ENCODE results near the gene SLC37A2.
"Not testable (repeated sequence)": the region's sequence is repeated elsewhere in the genome, so short reads cannot be mapped to it uniquely, and the experiment has no call there.

The SLC37A2 gene

GRCh38 chr11:125086633-125087296 lies 23.7 kb downstream of the SLC37A2 start:
- no peaks in the 10 kb centered on the region for H3K36me3 ChIP-seq (ENCODE audit: control insufficient read depth, insufficient read depth, low read length, severe bottlenecking)
- peaks cover 25% of the 10 kb centered on the region for H3K4me1 ChIP-seq (ENCODE audit: control insufficient read depth, insufficient read depth, low read length)
- DNase-seq (ENCODE audit: low read depth), result no peak
- no peaks in the 10 kb centered on the region for H3K27me3 ChIP-seq (replicated peaks; ENCODE audit: control insufficient read depth, insufficient read depth, low read length)
- no peak overlapping the region for H3K4me3 ChIP-seq (ENCODE audit: low read length)
- H3K9me3 ChIP-seq (ENCODE audit: control insufficient read depth, low read length), result no peaks in the 10 kb centered on the region
- no peak overlapping the region for H3K9ac ChIP-seq (ENCODE audit: low read length)

GRCh38 chr11:125088123-125088522 lies 25.0 kb downstream of the SLC37A2 start:
- peaks cover 16% of the 10 kb centered on the region for H3K4me1 ChIP-seq (ENCODE audit: control insufficient read depth, insufficient read depth, low read length)
- DNase-seq (ENCODE audit: low read depth), result no peak
- no peak overlapping the region for H3K9ac ChIP-seq (ENCODE audit: low read length)
- no peak overlapping the region for H3K4me3 ChIP-seq (ENCODE audit: low read length)
- H3K9me3 ChIP-seq (ENCODE audit: control insufficient read depth, low read length), result no peaks in the 10 kb centered on the region
- no peaks in the 10 kb centered on the region for H3K36me3 ChIP-seq (ENCODE audit: control insufficient read depth, insufficient read depth, low read length, severe bottlenecking)
- H3K27me3 ChIP-seq (replicated peaks; ENCODE audit: control insufficient read depth, insufficient read depth, low read length), result no peaks in the 10 kb centered on the region

- Histone ChIP-seq H3K4me1 (ENCODE audit: control insufficient read depth, insufficient read depth, low read length) (peaks cover 11% of the 10 kb centered on the region), H3K36me3 (ENCODE audit: control insufficient read depth, insufficient read depth, low read length, severe bottlenecking) (no peaks in the 10 kb centered on the region), H3K4me3 (ENCODE audit: low read length) (no peak overlapping the region), H3K9ac (ENCODE audit: low read length) (no peak overlapping the region), H3K9me3 (ENCODE audit: control insufficient read depth, low read length) (no peaks in the 10 kb centered on the region), H3K27me3 (replicated peaks; ENCODE audit: control insufficient read depth, insufficient read depth, low read length) (no peaks in the 10 kb centered on the region)
- no peak for DNase-seq (ENCODE audit: low read depth)
Observed at GRCh38 chr11:125088576-125089455, 25.7 kb downstream of the SLC37A2 start.

GRCh38 chr11:125089481-125089880 lies 26.4 kb downstream of the SLC37A2 start:
- H3K27me3 ChIP-seq (replicated peaks; ENCODE audit: control insufficient read depth, insufficient read depth, low read length); H3K36me3 ChIP-seq (ENCODE audit: control insufficient read depth, insufficient read depth, low read length, severe bottlenecking); DNase-seq (ENCODE audit: low read depth); H3K4me3 ChIP-seq (ENCODE audit: low read length); H3K9me3 ChIP-seq (ENCODE audit: control insufficient read depth, low read length); H3K9ac ChIP-seq (ENCODE audit: low read length): not testable (repeated sequence)
- peaks cover 11% of the 10 kb centered on the region for H3K4me1 ChIP-seq (ENCODE audit: control insufficient read depth, insufficient read depth, low read length)

- H3K4me1 ChIP-seq (ENCODE audit: control insufficient read depth, insufficient read depth, low read length), result peaks cover 11% of the 10 kb centered on the region
- not testable (repeated sequence) for H3K36me3 ChIP-seq (ENCODE audit: control insufficient read depth, insufficient read depth, low read length, severe bottlenecking); H3K9me3 ChIP-seq (ENCODE audit: control insufficient read depth, low read length); DNase-seq (ENCODE audit: low read depth); H3K27me3 ChIP-seq (replicated peaks; ENCODE audit: control insufficient read depth, insufficient read depth, low read length); H3K9ac ChIP-seq (ENCODE audit: low read length); H3K4me3 ChIP-seq (ENCODE audit: low read length)
Observed at GRCh38 chr11:125090151-125090550, 27.0 kb downstream of the SLC37A2 start.

- H3K4me3 ChIP-seq (ENCODE audit: low read length), result no peak overlapping the region
- H3K36me3 ChIP-seq (ENCODE audit: control insufficient read depth, insufficient read depth, low read length, severe bottlenecking), result peaks cover 5% of the 10 kb centered on the region
- H3K9me3 ChIP-seq (ENCODE audit: control insufficient read depth, low read length), result no peaks in the 10 kb centered on the region
- DNase-seq (ENCODE audit: low read depth), result no peak
- H3K27me3 ChIP-seq (replicated peaks; ENCODE audit: control insufficient read depth, insufficient read depth, low read length), result no peaks in the 10 kb centered on the region
- peaks cover 11% of the 10 kb centered on the region for H3K4me1 ChIP-seq (ENCODE audit: control insufficient read depth, insufficient read depth, low read length)
- H3K9ac ChIP-seq (ENCODE audit: low read length), result no peak overlapping the region
Observed at GRCh38 chr11:125090816-125091215, 27.7 kb downstream of the SLC37A2 start.

- Histone ChIP-seq H3K27me3 (replicated peaks; ENCODE audit: control insufficient read depth, insufficient read depth, low read length) (no peaks in the 10 kb centered on the region), H3K9me3 (ENCODE audit: control insufficient read depth, low read length) (no peaks in the 10 kb centered on the region), H3K9ac (ENCODE audit: low read length) (peak overlapping the region; percentile 27), H3K36me3 (ENCODE audit: control insufficient read depth, insufficient read depth, low read length, severe bottlenecking) (peaks cover 9% of the 10 kb centered on the region), H3K4me1 (ENCODE audit: control insufficient read depth, insufficient read depth, low read length) (peaks cover 11% of the 10 kb centered on the region), H3K4me3 (ENCODE audit: low read length) (no peak overlapping the region)
- DNase-seq (ENCODE audit: low read depth), result peak; percentile 78
Observed at GRCh38 chr11:125091247-125091876, 28.3 kb downstream of the SLC37A2 start.

GRCh38 chr11:125091877-125092664 lies 29.0 kb downstream of the SLC37A2 start:
- H3K4me1 ChIP-seq (ENCODE audit: control insufficient read depth, insufficient read depth, low read length), result peaks cover 11% of the 10 kb centered on the region
- DNase-seq (ENCODE audit: low read depth), result no peak

GRCh38 chr11:125092669-125093068 lies 29.6 kb downstream of the SLC37A2 start:
- Histone ChIP-seq H3K27me3 (replicated peaks; ENCODE audit: control insufficient read depth, insufficient read depth, low read length) (no peaks in the 10 kb centered on the region), H3K36me3 (ENCODE audit: control insufficient read depth, insufficient read depth, low read length, severe bottlenecking) (peaks cover 20% of the 10 kb centered on the region), H3K4me1 (ENCODE audit: control insufficient read depth, insufficient read depth, low read length) (peaks cover 11% of the 10 kb centered on the region), H3K4me3 (ENCODE audit: low read length) (no peak overlapping the region), H3K9me3 (ENCODE audit: control insufficient read depth, low read length) (no peaks in the 10 kb centered on the region), H3K9ac (ENCODE audit: low read length) (no peak overlapping the region)
- DNase-seq (ENCODE audit: low read depth), result no peak

More at GRCh38 chr11:125091877-125092664, 29.0 kb downstream of the SLC37A2 start:
- peaks cover 15% of the 10 kb centered on the region for H3K36me3 ChIP-seq (ENCODE audit: control insufficient read depth, insufficient read depth, low read length, severe bottlenecking)
- no peak overlapping the region for H3K9ac ChIP-seq (ENCODE audit: low read length)
- no peaks in the 10 kb centered on the region for H3K27me3 ChIP-seq (replicated peaks; ENCODE audit: control insufficient read depth, insufficient read depth, low read length)
- no peak overlapping the region for H3K4me3 ChIP-seq (ENCODE audit: low read length)
- no peaks in the 10 kb centered on the region for H3K9me3 ChIP-seq (ENCODE audit: control insufficient read depth, low read length)

- no peak for DNase-seq (ENCODE audit: low read depth)
- Histone ChIP-seq H3K27me3 (replicated peaks; ENCODE audit: control insufficient read depth, insufficient read depth, low read length) (no peaks in the 10 kb centered on the region), H3K4me3 (ENCODE audit: low read length) (no peak overlapping the region), H3K9ac (ENCODE audit: low read length) (no peak overlapping the region), H3K4me1 (ENCODE audit: control insufficient read depth, insufficient read depth, low read length) (peaks cover 11% of the 10 kb centered on the region), H3K36me3 (ENCODE audit: control insufficient read depth, insufficient read depth, low read length, severe bottlenecking) (peaks cover 27% of the 10 kb centered on the region), H3K9me3 (ENCODE audit: control insufficient read depth, low read length) (no peaks in the 10 kb centered on the region)
Observed at GRCh38 chr11:125093502-125093901, 30.4 kb downstream of the SLC37A2 start.

Measured in adipocyte (in vitro differentiated cells).